Measurements from ENCODE around the gene XAB2.

The XAB2 gene

GRCh38 chr19:7631577-7631976 is 2.2 kb upstream of the XAB2 start:
- no peak overlapping the region for H3K27ac ChIP-seq
- ChIA-PET CTCF (no interaction called here), POLR2A (ENCODE audit: low non-redundant PET) (no interaction called here)
- TF ChIP-seq CTCF (conservative IDR thresholded peaks at IDR 0.05; ENCODE audit: low read depth): no peak
- no peak for DNase-seq (ENCODE audit: low spot score)

- CTCF ChIA-PET: interaction anchor here (1.8 kb wide), 1 partner anchor 61 kb away, joined by 9 read pairs; no protein-coding TSS in a partner anchor
- POLR2A ChIA-PET (ENCODE audit: low non-redundant PET): interaction anchor here (0.8 to 1.7 kb wide), 3 partner anchors 9 to 182 kb away, joined by 3 to 5 read pairs (median 4); no protein-coding TSS in a partner anchor
- H3K27ac ChIP-seq: peak overlapping the region; percentile 64
- no peak for TF ChIP-seq CTCF (conservative IDR thresholded peaks at IDR 0.05; ENCODE audit: low read depth)
- no peak for DNase-seq (ENCODE audit: low spot score)
Measured at GRCh38 chr19:7628589-7629311, 595 bp downstream of the XAB2 start.

- POLR2A ChIA-PET (ENCODE audit: low non-redundant PET): no interaction called here
- TF ChIP-seq CTCF (conservative IDR thresholded peaks at IDR 0.05; ENCODE audit: low read depth): no peak
- DNase-seq (ENCODE audit: low spot score): no peak
- CTCF ChIA-PET: interaction anchor here (1.1 kb wide), 1 partner anchor 9 kb away, joined by 3 read pairs; no protein-coding TSS in a partner anchor
- H3K27ac ChIP-seq: no peak overlapping the region
Measured at GRCh38 chr19:7627166-7627565, 2.2 kb downstream of the XAB2 start.

GRCh38 chr19:7625763-7626372 is 3.5 kb downstream of the XAB2 start:
- ChIA-PET POLR2A (ENCODE audit: low non-redundant PET) (no interaction called here), CTCF (interaction anchor here (0.5 kb wide), 1 partner anchor 70 kb away, joined by 4 read pairs; no protein-coding TSS in a partner anchor)
- no peak for TF ChIP-seq CTCF (conservative IDR thresholded peaks at IDR 0.05; ENCODE audit: low read depth)
- DNase-seq (ENCODE audit: low spot score): no peak
- H3K27ac ChIP-seq: no peak overlapping the region

GRCh38 chr19:7624810-7625209 is 4.5 kb downstream of the XAB2 start:
- ChIA-PET POLR2A (ENCODE audit: low non-redundant PET) (interaction anchor here (0.6 kb wide), 1 partner anchor 189 kb away, joined by 13 read pairs; no protein-coding TSS in a partner anchor), CTCF (no interaction called here)
- H3K27ac ChIP-seq: no peak overlapping the region
- no peak for TF ChIP-seq CTCF (conservative IDR thresholded peaks at IDR 0.05; ENCODE audit: low read depth)
- no peak for DNase-seq (ENCODE audit: low spot score)

GRCh38 chr19:7623725-7624603 is 5.4 kb downstream of the XAB2 start:
- ChIA-PET POLR2A (ENCODE audit: low non-redundant PET) (interaction anchor here (0.6 kb wide), 1 partner anchor 190 kb away, joined by 13 read pairs; no protein-coding TSS in a partner anchor), CTCF (interaction anchor here (0.6 kb wide), 1 partner anchor 58 kb away, joined by 3 read pairs; no protein-coding TSS in a partner anchor)
- no peak overlapping the region for H3K27ac ChIP-seq
- TF ChIP-seq CTCF (conservative IDR thresholded peaks at IDR 0.05; ENCODE audit: low read depth): no peak
- DNase-seq (ENCODE audit: low spot score): no peak

All from RWPE1 (cell line).